Measurements from ENCODE around the gene MRPS11. TPM values are rescaled to one million over a fixed set of nuclear protein-coding genes. Genes with fewer than 3 reads are reported as not detected.

The MRPS11 gene
- total RNA-seq, 2 donors from 2014 or later: 35.7 to 36.4 TPM

GRCh38 chr15:88454867-88455810, 12.4 kb upstream of the MRPS11 start:
- Histone ChIP-seq H3K4me1 (replicated peaks) (no peaks in the 10 kb centered on the region), H3K9me3 (no peaks in the 10 kb centered on the region), H3K4me3 (no peak overlapping the region), H3K27me3 (replicated peaks; ENCODE audit: insufficient read depth) (no peaks in the 10 kb centered on the region), H3K36me3 (no peaks in the 10 kb centered on the region), H3K27ac (no peak overlapping the region)
- intact Hi-C loops (cut with DNase I): no loop called here
- 27% methylated on average over 9 of the region's 9 CpGs for WGBS
- TF ChIP-seq CTCF (IDR thresholded peaks at IDR 0.05): peak in 3 of 4 experiments; percentile 22 to 65 (median 59)
- TF ChIP-seq POLR2A (IDR thresholded peaks at IDR 0.05): no peak
- DNase-seq (ENCODE audit: low spot score): peak; percentile 37

GRCh38 chr15:88456733-88457132, 10.8 kb upstream of the MRPS11 start:
- Histone ChIP-seq H3K27ac (no peak overlapping the region), H3K36me3 (no peaks in the 10 kb centered on the region), H3K27me3 (replicated peaks; ENCODE audit: insufficient read depth) (no peaks in the 10 kb centered on the region), H3K4me3 (no peak overlapping the region), H3K9me3 (no peaks in the 10 kb centered on the region), H3K4me1 (replicated peaks) (no peaks in the 10 kb centered on the region)
- no peak for TF ChIP-seq CTCF (IDR thresholded peaks at IDR 0.05)
- no peak for TF ChIP-seq POLR2AphosphoS5 (IDR thresholded peaks at IDR 0.05)
- no peak for TF ChIP-seq POLR2A (IDR thresholded peaks at IDR 0.05)
- DNase-seq (ENCODE audit: low spot score): no peak
- intact Hi-C loops (cut with DNase I): no loop called here
- WGBS: 93% methylated on average over 3 of the region's 3 CpGs

GRCh38 chr15:88463870-88464532, 3.5 kb upstream of the MRPS11 start:
- no peaks in the 10 kb centered on the region for H3K27me3 ChIP-seq (replicated peaks; ENCODE audit: insufficient read depth)
- H3K4me3 ChIP-seq: no peak overlapping the region
- no peaks in the 10 kb centered on the region for H3K4me1 ChIP-seq (replicated peaks)
- DNase-seq (ENCODE audit: low spot score): no peak
- no peak overlapping the region for H3K27ac ChIP-seq
- 81% methylated on average over 2 of the region's 2 CpGs for WGBS
- H3K36me3 ChIP-seq: peaks cover 0 to 4% of the 10 kb centered on the region in 2 donors
- H3K9me3 ChIP-seq: no peaks in the 10 kb centered on the region
- intact Hi-C loops (cut with DNase I): no loop called here
- TF ChIP-seq POLR2AphosphoS5 (IDR thresholded peaks at IDR 0.05) (no peak), CTCF (IDR thresholded peaks at IDR 0.05) (no peak), POLR2A (IDR thresholded peaks at IDR 0.05) (no peak)

GRCh38 chr15:88465633-88466224, 1.8 kb upstream of the MRPS11 start:
- Histone ChIP-seq H3K36me3 (peaks cover 0 to 4% of the 10 kb centered on the region in 2 donors), H3K27ac (no peak overlapping the region), H3K27me3 (replicated peaks; ENCODE audit: insufficient read depth) (no peaks in the 10 kb centered on the region), H3K9me3 (no peaks in the 10 kb centered on the region), H3K4me1 (replicated peaks) (no peaks in the 10 kb centered on the region), H3K4me3 (no peak overlapping the region)
- TF ChIP-seq CTCF (IDR thresholded peaks at IDR 0.05) (no peak), POLR2A (IDR thresholded peaks at IDR 0.05) (no peak), POLR2AphosphoS5 (IDR thresholded peaks at IDR 0.05) (no peak)
- WGBS: 95% methylated on average over 4 of the region's 4 CpGs
- intact Hi-C loops (cut with DNase I): loop anchor here (5.0 kb wide), 1 partner anchor 432 kb away; the partner anchor contains the start of gene HAPLN3
- DNase-seq (ENCODE audit: low spot score): no peak

Data from prostate gland (tissue), 2 donors.